GM19193 (cell line): ENCODE data around the gene ESRP2.
A peak's percentile ranks its signal among the peaks of the same experiment; 100 is the strongest.

Experiments
- POLR2A ChIP-seq: IDR thresholded peaks from 4 replicates; pipeline ENCODE4 v1.6.1; 2011; ENCODE audit not compliant: insufficient read depth, insufficient read length; ENCODE audit errors: extremely low read depth

ESRP2 gene

DNA sequence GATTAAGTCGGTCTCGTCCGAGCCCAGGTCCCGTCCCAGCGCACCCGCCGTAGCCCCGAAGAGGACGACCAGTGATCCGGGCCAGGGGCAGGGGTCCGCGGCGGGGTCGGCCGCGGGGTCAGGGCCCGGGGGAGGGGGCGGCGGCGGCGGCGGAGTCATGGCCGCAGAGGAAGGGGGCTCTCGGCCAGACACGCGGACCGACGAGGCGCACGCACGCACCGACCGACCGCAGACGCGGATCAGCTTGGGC, at the start of gene ESRP2:
ESRP2 (minus strand) TSS at position 241 of the 250 bp plus-strand sequence; CDS start at position 159, 82 bp downstream.
- TF ChIP-seq POLR2A: no peak

DNA sequence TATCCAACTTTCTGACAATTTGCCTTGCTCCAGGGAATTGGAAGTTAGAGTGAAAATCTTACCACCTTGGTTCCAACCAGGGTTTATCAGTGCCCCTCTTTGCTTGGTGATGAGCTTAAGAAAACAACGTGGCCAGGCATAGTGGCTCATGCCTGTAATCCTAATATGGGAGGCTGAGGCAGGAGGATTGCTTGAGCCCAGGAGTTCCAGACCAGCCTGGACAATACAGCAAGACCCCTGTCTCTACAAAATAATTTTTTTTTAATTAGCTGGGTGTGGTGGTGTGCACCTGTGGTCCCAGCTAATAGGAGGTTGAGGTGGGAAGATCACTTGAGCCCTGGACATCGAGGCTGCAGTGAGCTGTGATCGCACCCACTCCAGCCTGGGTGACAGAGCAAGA, 49.8 kb upstream of the ESRP2 start:
- no peak for TF ChIP-seq POLR2A

DNA sequence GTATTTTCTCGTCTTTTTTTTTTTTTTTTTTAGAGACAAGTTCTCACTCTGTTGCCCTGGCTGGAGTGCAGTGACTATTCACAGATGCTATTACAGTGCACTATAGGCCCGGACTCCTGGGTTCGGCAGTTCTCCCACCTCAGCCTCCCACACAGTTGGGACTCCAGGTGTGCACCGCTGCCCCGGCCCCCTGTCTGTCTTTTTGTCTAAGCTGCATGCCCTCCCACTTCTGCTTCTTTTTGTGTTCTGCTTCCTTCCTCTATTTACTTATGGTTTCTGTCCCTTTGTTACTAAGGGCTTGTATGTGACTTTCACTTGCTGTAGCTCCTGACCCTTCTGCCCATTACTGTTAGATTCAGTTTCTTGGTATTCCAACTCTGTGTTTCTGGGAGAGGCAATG, 48.9 kb upstream of the ESRP2 start:
- TF ChIP-seq POLR2A: no peak

DNA sequence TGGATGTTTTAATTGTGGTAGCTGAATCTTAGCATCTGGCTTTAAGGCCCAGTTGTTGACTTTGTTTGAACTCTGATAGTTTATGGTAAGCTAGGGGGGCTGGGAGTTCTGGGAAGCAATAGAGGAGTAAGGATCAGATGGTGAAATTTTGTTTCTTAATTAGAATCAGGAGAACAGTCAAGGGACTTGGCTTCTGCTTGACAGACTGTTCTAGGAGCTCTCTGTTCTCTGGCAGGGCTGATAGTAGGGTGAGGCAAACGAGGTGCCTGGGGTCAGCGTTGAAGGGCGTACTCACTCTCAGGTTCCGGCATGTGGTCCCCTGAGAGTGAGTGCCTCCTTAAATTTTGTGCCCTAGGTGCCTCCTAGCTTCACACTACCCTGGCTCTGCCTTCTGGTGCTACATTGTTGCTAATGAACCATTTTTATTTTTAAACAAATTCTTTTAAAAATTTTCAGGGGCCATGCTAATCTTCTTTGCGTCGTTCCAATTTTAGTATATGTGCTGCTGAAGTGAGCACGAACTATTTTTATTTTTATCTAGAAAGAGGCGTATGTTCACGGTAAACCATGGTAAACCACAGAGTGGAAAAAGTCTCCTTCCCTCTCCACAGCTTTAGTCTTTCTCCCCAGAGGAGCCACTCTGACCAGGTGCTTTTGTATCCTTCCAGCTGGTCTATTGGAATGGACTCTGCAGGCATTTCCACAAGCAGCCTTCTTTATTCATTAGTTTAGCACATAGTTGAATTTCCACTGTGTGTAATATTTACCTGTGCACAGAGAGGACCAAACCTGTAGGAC, 48.1 kb upstream of the ESRP2 start:
- peak; percentile 39 for TF ChIP-seq POLR2A

DNA sequence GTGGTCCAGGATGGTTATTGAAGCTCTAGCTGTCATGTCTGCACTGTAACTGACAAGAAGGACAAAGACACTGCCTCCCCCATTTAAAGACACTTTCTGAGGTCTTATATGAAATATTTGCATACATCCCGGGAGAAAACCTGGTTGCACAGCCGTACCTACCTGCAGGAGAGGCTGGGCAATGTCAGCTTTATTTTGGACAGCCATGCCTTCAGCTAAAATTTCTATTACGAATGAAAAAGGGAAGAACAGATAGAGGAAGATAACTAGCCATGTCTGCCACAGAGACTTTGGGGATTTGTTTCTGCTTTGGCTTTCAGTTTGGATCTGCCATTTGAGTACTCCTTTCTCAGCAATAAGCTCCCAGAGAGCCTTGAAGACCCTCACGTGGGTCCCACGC, 47.4 kb upstream of the ESRP2 start:
- TF ChIP-seq POLR2A: no peak

DNA sequence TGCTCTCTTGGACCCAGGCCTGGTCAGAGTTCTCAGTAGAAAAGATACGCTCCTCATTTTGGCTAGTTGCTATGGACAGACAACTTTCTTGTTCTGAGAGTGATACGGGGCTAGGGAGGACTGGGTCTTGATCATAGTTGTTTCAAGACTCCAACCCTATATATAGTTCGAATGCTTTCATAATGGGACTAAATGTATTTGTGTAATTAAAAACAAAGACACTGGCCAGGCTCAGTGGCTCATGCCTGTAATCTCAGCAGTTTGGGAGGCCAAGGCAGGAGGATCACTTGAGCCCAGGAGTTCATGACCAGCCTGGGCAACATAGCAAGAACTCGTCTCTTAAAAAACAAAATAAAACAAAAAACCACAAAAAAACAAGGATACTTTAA, 46.1 kb upstream of the ESRP2 start:
- no peak for TF ChIP-seq POLR2A

DNA sequence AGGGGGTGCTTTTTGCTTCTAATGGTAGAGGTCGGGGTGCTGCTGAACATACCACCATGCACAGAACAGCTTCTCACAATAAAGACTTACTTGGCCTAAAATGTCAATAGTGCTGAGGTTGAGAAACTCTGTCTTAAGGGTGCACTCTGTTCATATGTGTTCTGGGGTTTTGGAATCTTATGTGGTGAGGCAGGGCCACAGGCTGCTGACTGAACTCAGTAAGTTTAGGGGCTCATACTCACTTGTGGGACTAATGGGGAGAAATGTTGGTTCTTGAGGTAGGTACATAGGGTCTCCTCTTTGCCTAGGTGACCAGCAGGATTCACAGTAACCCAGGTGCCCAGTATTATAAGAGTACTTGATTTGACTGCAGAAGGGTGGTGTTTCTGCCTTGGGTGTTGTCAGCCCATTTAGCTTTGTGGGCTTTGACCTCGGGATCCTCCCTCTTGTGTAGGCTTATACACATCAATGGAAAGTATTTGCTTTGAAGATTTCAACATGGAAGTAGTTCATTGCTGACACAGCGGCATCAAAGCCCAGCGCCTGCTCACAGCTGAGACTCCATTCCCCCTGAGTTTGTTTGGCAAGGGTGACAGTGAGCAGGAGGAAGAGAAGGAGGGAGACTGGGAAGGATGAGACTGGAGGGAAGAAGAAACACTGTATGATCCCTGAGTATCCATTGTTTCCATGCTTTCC, 45.6 kb upstream of the ESRP2 start:
- no peak for TF ChIP-seq POLR2A

DNA sequence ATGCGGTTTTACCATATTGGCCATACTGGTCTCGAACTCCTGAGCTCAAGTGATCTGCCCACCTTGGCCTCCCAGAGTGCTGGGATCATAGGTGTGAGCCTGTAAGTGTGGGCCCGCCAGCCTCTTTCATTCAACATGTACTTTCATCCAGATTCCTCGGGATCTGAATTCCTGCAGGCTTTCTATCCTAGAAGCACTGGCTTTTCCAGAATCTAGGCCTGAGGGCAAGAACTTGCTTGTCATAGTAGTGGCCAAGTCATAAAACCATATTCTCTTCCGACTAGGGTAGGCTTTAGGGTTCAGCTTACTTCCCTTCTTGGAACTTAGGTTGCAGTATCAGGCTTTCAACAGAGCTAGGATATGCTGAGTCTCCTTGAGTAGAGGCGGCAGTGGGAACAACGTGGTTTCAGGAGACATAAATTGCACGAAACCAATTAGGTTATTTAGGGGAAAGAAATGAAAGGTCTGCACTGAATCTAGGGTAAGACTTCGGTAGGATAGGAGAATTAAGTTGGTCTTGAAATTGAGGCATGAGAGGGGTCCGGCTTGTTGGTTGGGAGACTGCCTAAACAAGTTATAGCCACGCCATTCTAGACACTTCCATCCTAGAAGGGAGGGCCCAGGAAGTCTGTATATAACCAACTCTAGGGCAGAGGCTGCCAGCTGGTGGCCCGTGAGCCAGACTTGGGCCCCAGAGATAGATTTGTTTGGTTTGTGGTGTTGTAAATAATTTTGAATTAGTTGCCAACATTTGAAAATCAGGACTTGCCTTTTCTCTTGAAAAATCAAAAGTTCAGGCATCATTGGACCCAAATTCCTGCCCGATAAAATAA, 44.0 kb upstream of the ESRP2 start:
- no peak for TF ChIP-seq POLR2A

DNA sequence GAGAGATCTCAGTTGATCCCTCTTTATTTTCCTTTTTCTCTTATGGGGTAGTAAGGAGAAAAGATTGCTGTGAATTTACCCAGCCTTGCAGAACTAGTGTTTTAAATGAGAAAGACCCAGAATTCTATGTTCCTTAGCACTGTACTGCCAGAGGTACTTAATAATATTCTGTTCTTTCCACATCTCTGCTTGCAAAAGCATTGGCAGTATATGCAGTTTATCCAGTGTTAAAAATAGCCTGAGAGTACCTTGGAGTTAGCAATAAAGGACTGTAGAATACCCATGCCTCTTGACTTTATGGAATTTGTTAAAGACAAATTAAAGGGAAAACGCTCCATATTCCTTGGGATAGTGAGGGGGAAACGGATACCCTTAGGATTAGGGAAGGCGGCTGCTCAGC, 40.3 kb upstream of the ESRP2 start:
- TF ChIP-seq POLR2A: no peak

DNA sequence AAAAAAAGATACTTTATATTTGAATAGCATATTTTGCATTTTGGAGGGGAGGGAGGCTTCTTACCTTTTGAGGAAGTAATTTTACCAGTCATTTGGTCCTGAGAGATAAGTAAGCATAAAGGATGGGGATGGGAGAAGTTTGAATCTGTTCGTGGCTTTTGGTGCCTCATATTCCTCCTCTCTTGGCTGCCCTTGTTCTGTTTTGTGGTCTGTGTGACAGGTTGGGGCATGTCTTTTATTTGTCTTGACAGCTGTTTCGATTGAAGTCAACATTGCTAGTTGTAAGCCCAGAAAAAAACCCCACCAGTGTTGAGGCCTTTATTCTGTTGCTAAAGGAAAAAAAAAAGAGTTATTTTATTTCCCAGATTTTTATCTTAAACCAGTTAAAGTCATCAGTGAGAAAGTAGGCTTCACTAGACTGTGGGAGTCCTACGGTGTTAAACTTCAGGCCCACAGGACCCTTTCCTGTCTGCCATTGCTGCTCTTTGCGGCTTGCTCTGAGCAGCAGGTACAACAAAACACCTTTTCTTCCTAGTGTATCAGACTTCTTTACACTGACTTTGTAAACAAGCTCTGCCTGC, 39.8 kb upstream of the ESRP2 start:
- TF ChIP-seq POLR2A: no peak

DNA sequence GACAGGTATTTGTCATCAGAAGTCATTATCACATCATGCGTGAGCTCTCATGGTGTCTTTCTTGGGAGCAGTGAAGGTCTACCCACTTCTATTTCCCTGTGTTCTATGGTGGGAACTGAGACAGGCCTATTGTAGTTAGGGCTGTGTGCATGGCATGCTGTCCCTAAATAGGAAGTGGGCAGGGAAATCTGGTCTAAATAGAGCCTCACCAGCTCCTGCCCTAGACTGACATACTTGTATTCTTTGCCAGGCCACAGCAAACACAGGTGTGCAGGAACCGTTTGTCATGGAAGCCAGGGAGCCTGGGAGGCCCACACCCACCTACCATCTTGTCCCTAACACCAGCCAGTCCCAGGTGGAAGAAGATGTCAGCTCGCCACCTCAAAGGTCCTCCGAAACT, 38.5 kb upstream of the ESRP2 start:
- no peak for TF ChIP-seq POLR2A

DNA sequence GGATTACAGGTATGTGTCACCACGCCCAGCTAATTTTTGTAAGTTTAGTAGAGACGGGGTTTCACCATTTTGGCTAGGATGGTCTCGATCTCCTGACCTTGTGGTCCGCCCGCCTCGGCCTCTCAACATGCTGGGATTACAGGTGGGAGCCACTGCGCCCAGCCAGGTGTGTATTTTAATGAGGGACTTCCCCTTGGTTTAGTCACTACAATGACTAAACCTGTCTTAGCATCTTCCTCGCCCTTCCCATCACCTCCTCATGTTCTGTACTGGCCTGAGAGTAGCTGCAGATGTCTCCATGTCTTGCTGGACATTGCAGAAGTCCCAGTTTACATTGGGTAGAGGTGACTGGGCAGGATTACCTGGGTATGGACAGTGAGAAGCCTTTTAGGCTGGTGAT, 38.0 kb upstream of the ESRP2 start:
- no peak for TF ChIP-seq POLR2A

DNA sequence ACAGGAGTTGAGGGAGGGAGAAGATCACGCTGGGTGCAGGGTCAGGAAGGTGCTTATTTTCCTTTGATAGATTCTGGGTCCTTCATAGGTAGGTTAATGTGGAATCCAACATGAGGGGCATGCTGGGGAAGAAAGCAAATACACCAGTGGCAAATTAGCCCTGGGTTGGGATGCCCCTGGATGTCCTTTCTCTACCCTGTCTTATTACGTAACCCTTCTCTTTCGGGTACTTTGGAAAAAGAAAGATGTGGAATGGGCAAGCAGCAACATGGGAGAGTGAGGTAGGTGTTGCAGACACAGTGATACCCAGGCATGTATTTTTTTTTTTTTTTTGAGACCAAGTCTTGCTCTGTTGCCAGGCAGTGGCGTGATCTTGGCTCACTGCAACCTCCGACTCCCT, 37.5 kb upstream of the ESRP2 start:
- TF ChIP-seq POLR2A: no peak

DNA sequence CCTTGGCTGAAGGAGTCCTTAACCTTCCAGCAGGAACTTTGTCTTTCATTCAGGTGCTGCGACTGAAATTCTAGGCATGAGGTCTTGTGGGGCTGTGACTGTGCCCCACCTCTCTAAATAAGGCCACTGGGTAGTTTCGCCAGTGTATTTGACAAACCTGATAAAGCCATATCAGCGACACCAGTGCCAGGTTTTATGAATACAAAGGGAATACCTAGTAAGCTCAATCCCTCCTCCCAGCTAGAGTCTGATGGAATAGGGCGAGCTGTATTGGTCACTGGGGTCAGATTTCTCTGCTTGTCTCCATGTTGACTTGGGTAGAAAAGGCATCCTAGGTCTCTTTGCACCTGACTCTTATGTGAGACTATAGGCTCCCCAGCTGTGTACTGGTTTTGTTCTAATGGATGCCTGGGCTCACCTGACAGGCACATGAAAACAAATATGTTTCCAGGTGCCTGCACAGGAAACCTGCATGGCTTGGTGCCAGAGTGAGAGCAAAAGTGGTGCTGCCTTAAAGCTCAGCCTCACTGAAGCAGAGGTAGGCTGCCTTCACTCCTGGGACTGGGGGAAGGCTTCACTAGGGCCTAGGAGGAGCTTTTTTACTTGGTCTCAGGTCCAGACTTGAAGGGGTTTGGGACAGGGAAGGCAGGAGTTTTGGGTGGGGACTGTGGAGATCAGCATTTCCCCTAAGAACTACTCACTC, 36.7 kb upstream of the ESRP2 start:
- no peak for TF ChIP-seq POLR2A

DNA sequence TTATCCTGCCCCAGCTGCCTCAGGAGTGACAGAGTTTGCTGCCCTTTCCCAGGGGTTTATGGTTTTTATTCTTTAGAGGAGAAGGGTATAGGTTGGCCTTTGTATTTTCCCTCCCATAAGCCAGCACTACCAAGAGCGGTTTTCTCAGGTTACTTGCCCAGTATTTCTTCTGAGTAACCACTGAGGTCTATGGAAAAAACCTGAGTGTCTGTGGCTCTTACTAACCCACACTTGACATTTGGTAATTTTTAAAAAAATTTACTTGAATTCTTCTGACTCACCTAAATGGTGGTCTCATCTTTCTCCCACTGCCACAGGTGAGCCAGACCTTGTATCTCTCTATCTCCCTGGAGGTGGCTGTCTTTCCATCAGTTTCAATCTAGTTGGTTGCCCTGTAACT, 34.4 kb upstream of the ESRP2 start:
- no peak for TF ChIP-seq POLR2A

DNA sequence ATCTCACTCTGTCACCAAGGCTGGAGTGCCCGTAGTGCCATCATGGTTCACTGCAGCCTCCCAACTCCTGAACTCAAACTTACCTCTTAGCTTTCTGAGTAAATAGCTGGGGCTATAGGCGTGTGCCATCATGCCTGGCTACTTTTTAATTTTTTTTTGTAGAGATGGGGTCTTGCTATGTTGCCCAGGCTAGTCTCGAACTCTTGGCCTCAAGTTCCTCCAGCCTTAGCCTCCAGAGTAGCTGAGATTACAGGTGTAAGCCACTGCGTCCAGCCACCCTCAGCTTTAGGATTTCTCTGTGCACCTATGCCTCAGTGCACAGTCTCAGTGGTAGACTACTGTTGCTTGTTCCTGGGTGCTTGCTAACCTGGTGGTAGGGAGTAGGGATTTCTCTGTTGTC, 33.9 kb upstream of the ESRP2 start:
- no peak for TF ChIP-seq POLR2A
